ENCODE data around the gene STK17A. TPM values are rescaled to one million over a fixed set of nuclear protein-coding genes. Genes with fewer than 3 reads are reported as not detected.

The STK17A gene
- total RNA-seq, 1 donor from 2014 or later: 79.5 TPM

GRCh38 chr7:43639858-43640491, 57.1 kb downstream of the STK17A start:
- TF ChIP-seq CTCF (IDR thresholded peaks at IDR 0.05; ENCODE audit: insufficient read depth, low read length, severe bottlenecking): no peak
- DNase-seq (ENCODE audit: low read depth): peak; percentile 61
- H3K27me3 ChIP-seq (ENCODE audit: control insufficient read depth, insufficient read depth, low read length): no peaks in the 10 kb centered on the region
- no peak for FAIRE-seq
- peaks cover 6% of the 10 kb centered on the region for H3K36me3 ChIP-seq (ENCODE audit: control insufficient read depth, insufficient read depth, low read length)
- no peak overlapping the region for H3K4me3 ChIP-seq (ENCODE audit: low read depth, low read length)

GRCh38 chr7:43640679-43641078, 57.8 kb downstream of the STK17A start:
- FAIRE-seq (no peak), DNase-seq (ENCODE audit: low read depth) (no peak)
- Histone ChIP-seq H3K27me3 (ENCODE audit: control insufficient read depth, insufficient read depth, low read length) (no peaks in the 10 kb centered on the region), H3K4me3 (ENCODE audit: low read depth, low read length) (no peak overlapping the region), H3K36me3 (ENCODE audit: control insufficient read depth, insufficient read depth, low read length) (peaks cover 6% of the 10 kb centered on the region)
- TF ChIP-seq CTCF (IDR thresholded peaks at IDR 0.05; ENCODE audit: insufficient read depth, low read length, severe bottlenecking): no peak

- peaks cover 6% of the 10 kb centered on the region for H3K36me3 ChIP-seq (ENCODE audit: control insufficient read depth, insufficient read depth, low read length)
- H3K4me3 ChIP-seq (ENCODE audit: low read depth, low read length): no peak overlapping the region
- DNase-seq (ENCODE audit: low read depth) (no peak), FAIRE-seq (no peak)
- TF ChIP-seq CTCF (IDR thresholded peaks at IDR 0.05; ENCODE audit: insufficient read depth, low read length, severe bottlenecking): no peak
- H3K27me3 ChIP-seq (ENCODE audit: control insufficient read depth, insufficient read depth, low read length): no peaks in the 10 kb centered on the region
Observed at GRCh38 chr7:43642897-43643630, 60.2 kb downstream of the STK17A start.

- DNase-seq (ENCODE audit: low read depth) (no peak), FAIRE-seq (no peak)
- Histone ChIP-seq H3K36me3 (ENCODE audit: control insufficient read depth, insufficient read depth, low read length) (peaks cover 6% of the 10 kb centered on the region), H3K27me3 (ENCODE audit: control insufficient read depth, insufficient read depth, low read length) (no peaks in the 10 kb centered on the region), H3K4me3 (ENCODE audit: low read depth, low read length) (no peak overlapping the region)
- no peak for TF ChIP-seq CTCF (IDR thresholded peaks at IDR 0.05; ENCODE audit: insufficient read depth, low read length, severe bottlenecking)
Observed at GRCh38 chr7:43643846-43644245, 60.9 kb downstream of the STK17A start.

GRCh38 chr7:43645699-43646226, 62.9 kb downstream of the STK17A start:
- Histone ChIP-seq H3K27me3 (ENCODE audit: control insufficient read depth, insufficient read depth, low read length) (no peaks in the 10 kb centered on the region), H3K36me3 (ENCODE audit: control insufficient read depth, insufficient read depth, low read length) (peaks cover 4% of the 10 kb centered on the region), H3K4me3 (ENCODE audit: low read depth, low read length) (no peak overlapping the region)
- DNase-seq (ENCODE audit: low read depth) (no peak), FAIRE-seq (no peak)
- no peak for TF ChIP-seq CTCF (IDR thresholded peaks at IDR 0.05; ENCODE audit: insufficient read depth, low read length, severe bottlenecking)

All from bronchial epithelial cell (primary cell).